ENCODE data around the gene TXNRD1. TPM values are rescaled to one million over a fixed set of nuclear protein-coding genes. Genes with fewer than 3 reads are reported as not detected.

The TXNRD1 gene
- total RNA-seq, 1 experiment from 2014 or later, result 327 TPM

GRCh38 chr12:104296718-104297117 is 81.1 kb downstream of the TXNRD1 start:
- no peaks in the 10 kb centered on the region for H3K27me3 ChIP-seq (ENCODE audit: insufficient read depth, low read length)
- no peak overlapping the region for H2AFZ ChIP-seq (ENCODE audit: low read depth, low read length, poor library complexity, severe bottlenecking)
- H3K36me3 ChIP-seq (ENCODE audit: control insufficient read depth in 1 of 2, insufficient read depth in 2 of 2, low read length in 2 of 2), result peaks cover 30 to 62% of the 10 kb centered on the region in 2 experiments
- POLR2A ChIA-PET, result interaction anchor here (2.0 kb wide), 1 partner anchor 9 kb away, joined by 8 read pairs; no protein-coding TSS in a partner anchor
- H4K20me1 ChIP-seq (ENCODE audit: insufficient read depth), result peaks cover 51% of the 10 kb centered on the region; the same call in 1 of the 2 replicates
- H3K4me1 ChIP-seq (ENCODE audit: control insufficient read depth in 1 of 2, insufficient read depth in 2 of 2, low read length in 2 of 2), result peaks cover 19 to 67% of the 10 kb centered on the region in 2 experiments; a peak in 3 of 4 replicates
- TF ChIP-seq FOSL1 (IDR thresholded peaks at IDR 0.05; ENCODE audit: low read depth) (no peak), POLR2AphosphoS5 (IDR thresholded peaks at IDR 0.05; ENCODE audit: low read depth, low read length) (no peak), RAD21 (IDR thresholded peaks at IDR 0.05; ENCODE audit: low read depth) (no peak), EZH2 (IDR thresholded peaks at IDR 0.05) (no peak), SRF (IDR thresholded peaks at IDR 0.05; ENCODE audit: low read depth) (no peak), POLR2A (IDR thresholded peaks at IDR 0.05; ENCODE audit: borderline replicate concordance, extremely low read depth, insufficient read depth, insufficient read length) (no peak), SP1 (IDR thresholded peaks at IDR 0.05; ENCODE audit: low read depth) (no peak), EGR1 (IDR thresholded peaks at IDR 0.05; ENCODE audit: low read depth) (no peak), MAX (IDR thresholded peaks at IDR 0.05) (no peak), SIN3A (IDR thresholded peaks at IDR 0.05; ENCODE audit: low read depth) (no peak)
- TF ChIP-seq, protein P1, sequence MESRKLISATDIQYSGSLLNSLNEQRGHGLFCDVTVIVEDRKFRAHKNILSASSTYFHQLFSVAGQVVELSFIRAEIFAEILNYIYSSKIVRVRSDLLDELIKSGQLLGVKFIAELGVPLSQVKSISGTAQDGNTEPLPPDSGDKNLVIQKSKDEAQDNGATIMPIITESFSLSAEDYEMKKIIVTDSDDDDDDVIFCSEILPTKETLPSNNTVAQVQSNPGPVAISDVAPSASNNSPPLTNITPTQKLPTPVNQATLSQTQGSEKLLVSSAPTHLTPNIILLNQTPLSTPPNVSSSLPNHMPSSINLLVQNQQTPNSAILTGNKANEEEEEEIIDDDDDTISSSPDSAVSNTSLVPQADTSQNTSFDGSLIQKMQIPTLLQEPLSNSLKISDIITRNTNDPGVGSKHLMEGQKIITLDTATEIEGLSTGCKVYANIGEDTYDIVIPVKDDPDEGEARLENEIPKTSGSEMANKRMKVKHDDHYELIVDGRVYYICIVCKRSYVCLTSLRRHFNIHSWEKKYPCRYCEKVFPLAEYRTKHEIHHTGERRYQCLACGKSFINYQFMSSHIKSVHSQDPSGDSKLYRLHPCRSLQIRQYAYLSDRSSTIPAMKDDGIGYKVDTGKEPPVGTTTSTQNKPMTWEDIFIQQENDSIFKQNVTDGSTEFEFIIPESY (IDR thresholded peaks at IDR 0.05; ENCODE audit: extremely low read depth, insufficient replicate concordance, low read length), result no peak
- RAD21 ChIA-PET (ENCODE audit: low non-redundant PET in 1 of 2, low total read pairs in 2 of 2, uncharacterized antibody in 2 of 2, unreplicated experiment in 2 of 2), result no interaction called here
- CTCF ChIA-PET, result interaction anchor here (1.4 kb wide), 1 partner anchor 78 kb away, joined by 4 read pairs; no protein-coding TSS in a partner anchor
- H3K9ac ChIP-seq (ENCODE audit: low read length), result no peak overlapping the region
- intact Hi-C loops (cut with micrococcal nuclease), result no loop called here
- no peaks in the 10 kb centered on the region for H3K9me2 ChIP-seq (ENCODE audit: insufficient read depth)
- H3K4me2 ChIP-seq (ENCODE audit: low read length), result no peak overlapping the region
- H3K79me2 ChIP-seq (ENCODE audit: insufficient read depth, low read length), result peaks cover 100% of the 10 kb centered on the region
- DNase-seq (ENCODE audit: low read depth, low spot score) (no peak), ATAC-seq (no peak)
- BruUV-seq (replicated peaks), result no TSS peak
- no peak overlapping the region for H3K27ac ChIP-seq (ENCODE audit: low read depth, low read length)
- H3K4me3 ChIP-seq (replicated peaks in 1 of 2; ENCODE audit: low read depth in 1 of 2, low read length in 2 of 2), result no peak overlapping the region
- no peaks in the 10 kb centered on the region for H3K9me3 ChIP-seq (ENCODE audit: control insufficient read depth in 1 of 2, insufficient read depth in 1 of 2, low read depth in 1 of 2, low read length in 2 of 2)
